GM12878 (cell line): ENCODE data around the gene B9D1. TPM values are rescaled to one million over a fixed set of nuclear protein-coding genes. Genes with fewer than 3 reads are reported as not detected.

ENCODE experiments used
- BCL11A ChIP-seq: IDR thresholded peaks from 2 replicates; pipeline ENCODE4 v1.6.1; 2011; ENCODE audit warnings: low read depth, low read length
- BCLAF1 ChIP-seq: fragments of 450-650 bp; IDR thresholded peaks from 2 replicates; pipeline ENCODE4 v1.6.1; 2017; ENCODE audit warnings: antibody characterized with exemption, mild to moderate bottlenecking, moderate library complexity
- CREM ChIP-seq: IDR thresholded peaks from 2 replicates; pipeline ENCODE4 v1.6.1; 2014; ENCODE audit warnings: antibody characterized with exemption, low read depth
- DPF2 ChIP-seq: fragments of 450-650 bp; IDR thresholded peaks from 2 replicates; pipeline ENCODE4 v1.6.1; 2017; ENCODE audit warnings: mild to moderate bottlenecking
- EED ChIP-seq: sonication (generic); IDR thresholded peaks from 2 replicates; pipeline ENCODE4 v1.6.1; 2016; ENCODE audit warnings: antibody characterized with exemption, low read depth
- EGR1 ChIP-seq, 2 experiments: IDR thresholded peaks; 1 replicate in 1 of 2; 2 replicates in 1 of 2; pipeline ENCODE4 v1.6.1; 2011 to 2012; ENCODE audit warnings: low read depth in 2 of 2, low read length in 2 of 2, borderline replicate concordance in 1 of 2, mild to moderate bottlenecking in 1 of 2, moderate library complexity in 1 of 2
- GABPA ChIP-seq: IDR thresholded peaks from 2 replicates; pipeline ENCODE4 v1.6.1; 2014; ENCODE audit warnings: antibody characterized with exemption, low read depth, mild to moderate bottlenecking, inconsistent platforms
- GATAD2B ChIP-seq: fragments of 450-650 bp; conservative IDR thresholded peaks from 2 replicates; pipeline ENCODE4 v1.6.1; 2017; ENCODE audit warnings: low read depth, mild to moderate bottlenecking, moderate library complexity
- IRF4 ChIP-seq: IDR thresholded peaks from 2 replicates; pipeline ENCODE4 v1.6.1; 2011; ENCODE audit warnings: low read depth, low read length
- KAT2A ChIP-seq: conservative IDR thresholded peaks from 2 replicates; pipeline ENCODE4 v1.6.1; 2011; ENCODE audit warnings: low read depth, low read length; ENCODE audit not compliant: control insufficient read depth
- MYB ChIP-seq: fragments of 150-350 bp; IDR thresholded peaks from 2 replicates; pipeline ENCODE4 v1.6.1; 2014; ENCODE audit warnings: mild to moderate bottlenecking, low read depth, low read length, borderline replicate concordance
- RELB ChIP-seq: fragments of 450-650 bp; IDR thresholded peaks from 2 replicates; pipeline ENCODE4 v1.6.1; 2017; ENCODE audit warnings: low read depth, mild to moderate bottlenecking, moderate library complexity
- SIN3A ChIP-seq: IDR thresholded peaks from 2 replicates; pipeline ENCODE4 v1.6.1; 2012; ENCODE audit warnings: low read depth, low read length, improper control_type of control experiment
- SIX5 ChIP-seq: IDR thresholded peaks from 2 replicates; pipeline ENCODE4 v1.6.1; 2011; ENCODE audit warnings: mild to moderate bottlenecking, low read depth, low read length, moderate library complexity; ENCODE audit not compliant: severe bottlenecking
- SREBF1 ChIP-seq: IDR thresholded peaks from 2 replicates; pipeline ENCODE4 v1.6.1; 2012; ENCODE audit warnings: mild to moderate bottlenecking, low read length
- TCF12 ChIP-seq: IDR thresholded peaks from 2 replicates; pipeline ENCODE4 v1.6.1; 2011; ENCODE audit warnings: low read depth, mild to moderate bottlenecking, low read length
- TCF3 ChIP-seq: IDR thresholded peaks from 2 replicates; pipeline ENCODE4 v1.6.1; 2012; ENCODE audit warnings: low read depth, mild to moderate bottlenecking, low read length, borderline replicate concordance; ENCODE audit not compliant: insufficient read depth
- USF2 ChIP-seq: IDR thresholded peaks from 2 replicates; pipeline ENCODE4 v1.6.1; 2011; ENCODE audit warnings: low read depth, low read length, improper control_type of control experiment, borderline replicate concordance
- ZNF207 ChIP-seq: fragments of 450-650 bp; IDR thresholded peaks from 2 replicates; pipeline ENCODE4 v1.6.1; 2014; ENCODE audit warnings: antibody characterized with exemption, mild to moderate bottlenecking, borderline replicate concordance
- ZSCAN29 ChIP-seq: fragments of 450-650 bp; IDR thresholded peaks from 2 replicates; pipeline ENCODE4 v1.6.1; 2017; ENCODE audit warnings: mild to moderate bottlenecking, moderate library complexity
- polyA plus RNA-seq, 11 experiments: library from polyadenylated mRNA; depleted of rRNA in 4 of 11; unstranded in 6 of 11; stranded (reverse) in 5 of 11; fragments of >200 nt; fragmentation: Nextera tagmentation in 4 of 11; fragmentation: Illumina TruSeq in 1 of 11; extraction: Ambion mirVana in 4 of 11; extraction: Trizol in 1 of 11; gene quantifications; 1 replicate in 1 of 11; 2 replicates in 10 of 11; pipeline versions ENCODE4 v1.2.1 to v1.2.3, GENCODE V29; 2011 to 2016; ENCODE audit warnings: inconsistent platforms in 2 of 11, missing spikeins in 2 of 11, low read depth in 1 of 11
- total RNA-seq, 4 experiments: library from RNA; depleted of rRNA in 3 of 4; stranded (reverse); fragments of >200 nt in 3 of 4; fragmentation: Illumina TruSeq in 1 of 4; extraction: Trizol in 1 of 4; gene quantifications; 2 replicates each; pipeline versions ENCODE4 v1.2.1 to v1.2.3, GENCODE V29; 2013 to 2021
- TF ChIP-seq, protein P1 (sequence below): fragments of 450-650 bp; formaldehyde crosslinking; IDR thresholded peaks from 2 replicates; pipeline ENCODE4 v1.4.0; 2020; ENCODE audit warnings: mild to moderate bottlenecking, moderate library complexity

The B9D1 gene
- total and polyA plus RNA-seq, 10 of the 15 experiments (the other 5 are each of a cell fraction or from before 2014, with no cell fraction given): 5.9 to 18.3 (median 9.8) TPM

GRCh38 chr17:19377602-19378415, 15.3 kb upstream of the B9D1 start (continued):
- TF ChIP-seq ZNF207: 0 out of 2 replicates have a peak, but pooled peaks have one; percentile 19
- TF ChIP-seq GABPA: peak; percentile 93
- peak; percentile 60; the same call in 1 of the 2 replicates for TF ChIP-seq GATAD2B
- TF ChIP-seq BCL11A: no peak
- no peak for TF ChIP-seq KAT2A
- peak; percentile 78; the same call in 1 of the 2 replicates for TF ChIP-seq SIN3A
- TF ChIP-seq CREM: peak; percentile 31; the same call in 1 of the 2 replicates
- no peak for TF ChIP-seq TCF3
- TF ChIP-seq USF2: no peak
- TF ChIP-seq, protein P1, sequence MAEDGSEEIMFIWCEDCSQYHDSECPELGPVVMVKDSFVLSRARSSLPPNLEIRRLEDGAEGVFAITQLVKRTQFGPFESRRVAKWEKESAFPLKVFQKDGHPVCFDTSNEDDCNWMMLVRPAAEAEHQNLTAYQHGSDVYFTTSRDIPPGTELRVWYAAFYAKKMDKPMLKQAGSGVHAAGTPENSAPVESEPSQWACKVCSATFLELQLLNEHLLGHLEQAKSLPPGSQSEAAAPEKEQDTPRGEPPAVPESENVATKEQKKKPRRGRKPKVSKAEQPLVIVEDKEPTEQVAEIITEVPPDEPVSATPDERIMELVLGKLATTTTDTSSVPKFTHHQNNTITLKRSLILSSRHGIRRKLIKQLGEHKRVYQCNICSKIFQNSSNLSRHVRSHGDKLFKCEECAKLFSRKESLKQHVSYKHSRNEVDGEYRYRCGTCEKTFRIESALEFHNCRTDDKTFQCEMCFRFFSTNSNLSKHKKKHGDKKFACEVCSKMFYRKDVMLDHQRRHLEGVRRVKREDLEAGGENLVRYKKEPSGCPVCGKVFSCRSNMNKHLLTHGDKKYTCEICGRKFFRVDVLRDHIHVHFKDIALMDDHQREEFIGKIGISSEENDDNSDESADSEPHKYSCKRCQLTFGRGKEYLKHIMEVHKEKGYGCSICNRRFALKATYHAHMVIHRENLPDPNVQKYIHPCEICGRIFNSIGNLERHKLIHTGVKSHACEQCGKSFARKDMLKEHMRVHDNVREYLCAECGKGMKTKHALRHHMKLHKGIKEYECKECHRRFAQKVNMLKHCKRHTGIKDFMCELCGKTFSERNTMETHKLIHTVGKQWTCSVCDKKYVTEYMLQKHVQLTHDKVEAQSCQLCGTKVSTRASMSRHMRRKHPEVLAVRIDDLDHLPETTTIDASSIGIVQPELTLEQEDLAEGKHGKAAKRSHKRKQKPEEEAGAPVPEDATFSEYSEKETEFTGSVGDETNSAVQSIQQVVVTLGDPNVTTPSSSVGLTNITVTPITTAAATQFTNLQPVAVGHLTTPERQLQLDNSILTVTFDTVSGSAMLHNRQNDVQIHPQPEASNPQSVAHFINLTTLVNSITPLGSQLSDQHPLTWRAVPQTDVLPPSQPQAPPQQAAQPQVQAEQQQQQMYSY (CRISPR knock-in tag): no peak
- TF ChIP-seq BCLAF1: no peak
- TF ChIP-seq SREBF1: no peak
- 0 out of 2 replicates have a peak, but pooled peaks have one; percentile 43 for TF ChIP-seq EED
- TF ChIP-seq EGR1 (IDR thresholded peaks at IDR 0.05; ENCODE audit: borderline replicate concordance in 1 of 2, low read depth in 2 of 2, low read length in 2 of 2): peak; percentile 21 to 55; a peak in 2 of 3 replicates
- TF ChIP-seq DPF2: 0 out of 2 replicates have a peak, but pooled peaks have one; percentile 24
- peak; percentile 32 for TF ChIP-seq SIX5
- no peak for TF ChIP-seq MYB
- TF ChIP-seq ZSCAN29: no peak
- TF ChIP-seq TCF12: no peak; the same call in 1 of the 2 replicates
- TF ChIP-seq RELB: peak; percentile 79
- TF ChIP-seq IRF4: no peak
